OCI-LY7 (cell line): ENCODE data around the gene P2RX5. TPM values are rescaled to one million over a fixed set of nuclear protein-coding genes. Genes with fewer than 3 reads are reported as not detected.

ENCODE experiments used
- BruUV-seq: library from RNA; stranded (reverse); fragments of 400-500 nt; replicated peaks from 2 replicates; lab custom pipeline; 2021; lab: Mats Ljungman, UMichigan
- CTCF ChIA-PET: fragments of 300-600 bp; sonication (Branson Sonifier 250); formaldehyde crosslinking; loops from one replicate; lab custom pipeline; 2022; ENCODE audit warnings: antibody characterized with exemption; ENCODE audit not compliant: unreplicated experiment; lab: Charles Lee
- POLR2A ChIA-PET: fragments of 300-600 bp; sonication (Branson Sonifier 250); formaldehyde crosslinking; loops from one replicate; lab custom pipeline; 2022; ENCODE audit warnings: antibody characterized with exemption; lab: Charles Lee
- DNase-seq: peaks from one replicate; pipeline ENCODE4 v3.0.0-alpha.2; 2015; ENCODE audit warnings: low spot score
- H2AFZ ChIP-seq: fragments of 200-600 bp; sonication (generic), shearing (Covaris generic); 2 replicates; pipeline ENCODE4 v1.6.1; 2014; ENCODE audit warnings: mild to moderate bottlenecking, antibody characterized with exemption, low read length, moderate library complexity
- H3K27ac ChIP-seq: fragments of 200-600 bp; sonication (generic); 2 replicates; pipeline ENCODE4 v1.5.1; 2014; ENCODE audit warnings: mixed run types, low read depth, mild to moderate bottlenecking, moderate library complexity, low read length, inconsistent platforms; ENCODE audit not compliant: poor library complexity, severe bottlenecking
- H3K36me3 ChIP-seq: fragments of 200-600 bp; sonication (generic); 2 replicates; pipeline ENCODE4 v1.6.1; 2014; ENCODE audit warnings: mild to moderate bottlenecking, antibody characterized with exemption, low read length, moderate library complexity, mixed read lengths; ENCODE audit not compliant: insufficient read depth
- H3K4me1 ChIP-seq: fragments of 200-600 bp; sonication (generic); 2 replicates; pipeline ENCODE4 v1.5.1; 2014; ENCODE audit warnings: mild to moderate bottlenecking, low read length; ENCODE audit not compliant: insufficient read depth, poor library complexity, severe bottlenecking
- H3K4me2 ChIP-seq: fragments of 200-600 bp; sonication (generic); 2 replicates; pipeline ENCODE4 v1.6.1; 2014; ENCODE audit warnings: mild to moderate bottlenecking, low read length
- H3K4me3 ChIP-seq: fragments of 200-600 bp; sonication (generic); 2 replicates; pipeline ENCODE4 v1.5.1; 2014; ENCODE audit warnings: mild to moderate bottlenecking, low read depth, low read length; ENCODE audit not compliant: poor library complexity, severe bottlenecking
- H3K79me2 ChIP-seq: fragments of 200-600 bp; sonication (generic); 2 replicates; pipeline ENCODE4 v1.6.1; 2016; ENCODE audit warnings: low read depth, mild to moderate bottlenecking, low read length, moderate library complexity, mixed read lengths; ENCODE audit not compliant: insufficient read depth
- H3K9me2 ChIP-seq: fragments of 200-600 bp; sonication (generic); 2 replicates; pipeline ENCODE4 v1.6.1; 2016; ENCODE audit warnings: mild to moderate bottlenecking, low read length, mixed read lengths; ENCODE audit not compliant: insufficient read depth
- H3K9me3 ChIP-seq: fragments of 200-600 bp; sonication (generic); 2 replicates; pipeline ENCODE4 v1.6.1; 2014; ENCODE audit warnings: mild to moderate bottlenecking, mixed run types, low read length, mixed read lengths
- H4K20me1 ChIP-seq: fragments of 200-600 bp; sonication (generic); 2 replicates; pipeline ENCODE4 v1.6.1; 2014; ENCODE audit warnings: mild to moderate bottlenecking, antibody characterized with exemption, low read length, moderate library complexity, mixed read lengths; ENCODE audit not compliant: insufficient read depth
- CTCF ChIP-seq: fragments of 200-600 bp; sonication (generic); conservative IDR thresholded peaks from 2 replicates; pipeline ENCODE4 v1.5.1; 2014; ENCODE audit warnings: mild to moderate bottlenecking, antibody characterized with exemption, low read length, moderate library complexity, mixed read lengths
- EZH2phosphoT487 ChIP-seq: fragments of 200-600 bp; sonication (generic); IDR thresholded peaks from 2 replicates; pipeline ENCODE4 v1.6.1; 2018; ENCODE audit warnings: low read depth, borderline replicate concordance, mild to moderate bottlenecking, mixed run types, antibody characterized with exemption, low read length, moderate library complexity, mixed read lengths
- intact Hi-C: fragments of 100-400 bp; cut with micrococcal nuclease; formaldehyde crosslinking; loops from one replicate; pipeline ENCODE4 v1.10.0; 2022; ENCODE audit not compliant: unreplicated experiment
- total RNA-seq, 2 experiments: library from RNA; depleted of rRNA in 1 of 2; stranded (reverse); fragments of >200 nt in 1 of 2; shearing (Covaris generic) in 1 of 2; gene quantifications; 2 replicates each; pipeline ENCODE4 v1.2.3, GENCODE V29; 2014 to 2022

Gene P2RX5
- total RNA-seq, 2 experiments from 2014 or later: 150 to 195 TPM

- intact Hi-C loops: loop anchor here (2.0 kb wide), 1 partner anchor 67 kb away; no protein-coding TSS in a partner anchor
- H3K9me3 ChIP-seq: no peaks in the 10 kb centered on the region
- no peak for DNase-seq
- peaks cover 21% of the 10 kb centered on the region for H3K4me1 ChIP-seq
- ChIA-PET CTCF (no interaction called here), POLR2A (no interaction called here)
- peak overlapping the region; percentile 93 for H3K4me3 ChIP-seq
- H2AFZ ChIP-seq: no peak overlapping the region
- peak overlapping the region; percentile 92 for H3K4me2 ChIP-seq
- H3K36me3 ChIP-seq: peaks cover 47% of the 10 kb centered on the region
- TF ChIP-seq CTCF (no peak), EZH2phosphoT487 (no peak)
- H3K27ac ChIP-seq: peak overlapping the region; percentile 55
- peaks cover 25% of the 10 kb centered on the region for H3K79me2 ChIP-seq
- BruUV-seq: no TSS peak
- peaks cover 6% of the 10 kb centered on the region; the same call in 1 of the 2 replicates for H4K20me1 ChIP-seq
- no peaks in the 10 kb centered on the region for H3K9me2 ChIP-seq
Measured at GRCh38 chr17:3669548-3669947, 26.4 kb downstream of the P2RX5 start.

GRCh38 chr17:3669085-3669347, 26.9 kb downstream of the P2RX5 start:
- H3K9me3 ChIP-seq: no peaks in the 10 kb centered on the region
- H2AFZ ChIP-seq: no peak overlapping the region
- H3K36me3 ChIP-seq: peaks cover 46% of the 10 kb centered on the region
- H3K4me3 ChIP-seq: peak overlapping the region; percentile 93
- no peak for DNase-seq
- TF ChIP-seq CTCF (no peak), EZH2phosphoT487 (no peak)
- ChIA-PET POLR2A (no interaction called here), CTCF (no interaction called here)
- H3K27ac ChIP-seq: peak overlapping the region; percentile 55
- H4K20me1 ChIP-seq: peaks cover 6% of the 10 kb centered on the region; the same call in 1 of the 2 replicates
- H3K4me1 ChIP-seq: peaks cover 21% of the 10 kb centered on the region
- TSS peak; percentile 98 for BruUV-seq
- H3K4me2 ChIP-seq: peak overlapping the region; percentile 92
- intact Hi-C loops: loop anchor here (2.0 kb wide), 1 partner anchor 66 kb away; no protein-coding TSS in a partner anchor
- H3K79me2 ChIP-seq: peaks cover 25% of the 10 kb centered on the region
- no peaks in the 10 kb centered on the region for H3K9me2 ChIP-seq

GRCh38 chr17:3668279-3669084, 27.5 kb downstream of the P2RX5 start, which contains the start of the genes EMC6 and TAX1BP3:
EMC6 (plus strand) TSS chr17:3668812; CDS start chr17:3669147, 335 bp downstream.
TAX1BP3 (minus strand) TSS chr17:3668578; CDS start chr17:3668526, 52 bp downstream.
- Histone ChIP-seq H3K79me2 (peaks cover 25% of the 10 kb centered on the region), H3K9me2 (no peaks in the 10 kb centered on the region), H3K4me1 (peaks cover 21% of the 10 kb centered on the region), H3K27ac (peak within 1 kb of the TSS; percentile 55), H2AFZ (peak within 1 kb of the TSS; percentile 22; the same call in 1 of the 2 replicates), H3K4me2 (peak within 1 kb of the TSS; percentile 92), H4K20me1 (peaks cover 6% of the 10 kb centered on the region; the same call in 1 of the 2 replicates), H3K36me3 (peaks cover 42% of the 10 kb centered on the region), H3K9me3 (no peaks in the 10 kb centered on the region), H3K4me3 (peak within 1 kb of the TSS; percentile 93)
- TF ChIP-seq CTCF: no peak
- no peak for TF ChIP-seq EZH2phosphoT487
- CTCF ChIA-PET: no interaction called here
- intact Hi-C loops: loop anchor here (2.0 kb wide), 1 partner anchor 66 kb away; no protein-coding TSS in a partner anchor
- POLR2A ChIA-PET: interaction anchor here (0.6 kb wide), 1 partner anchor 12 kb away, joined by 3 read pairs; no protein-coding TSS in a partner anchor
- BruUV-seq: no TSS peak
- peak; percentile 98 for DNase-seq
